ENCODE measurements around the gene HOXD12.

Gene HOXD12

DNA sequence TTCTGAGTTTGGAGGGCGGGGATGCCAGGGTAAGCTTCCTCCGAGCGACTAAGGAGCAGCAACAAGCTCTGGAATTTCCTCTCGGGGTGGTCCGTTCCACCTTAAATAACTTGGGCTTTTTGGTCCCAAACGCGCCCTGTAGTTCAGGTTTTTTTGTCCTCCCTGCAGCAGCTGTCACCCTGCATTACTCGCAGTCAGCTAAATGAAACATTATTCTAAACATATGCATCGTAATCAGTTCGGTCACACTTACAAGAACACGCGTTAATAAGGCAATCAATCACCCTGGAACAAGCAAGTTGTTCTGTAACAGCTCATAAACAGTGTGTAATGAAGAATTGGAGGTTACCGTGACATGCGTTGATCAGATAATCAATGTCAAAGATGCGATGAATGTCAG lies 24.1 kb upstream of the HOXD12 start:
- Histone ChIP-seq H3K4me3 (ENCODE audit: low read depth, low read length) (no peak overlapping the region), H3K36me3 (replicated peaks) (no peaks in the 10 kb centered on the region), H3K27me3 (replicated peaks) (peaks cover 89% of the 10 kb centered on the region), H3K27ac (no peak overlapping the region)
- in situ Hi-C loops (cut with HindIII; ENCODE audit: low pct_ligation_motif_present, low sequenced_read_pairs): no loop called here
- DNase-seq: no peak
- no peak for TF ChIP-seq CTCF (IDR thresholded peaks at IDR 0.05; ENCODE audit: low read depth, low read length, missing control alignments)

GRCh38 chr2:176076063-176076462 lies 23.5 kb upstream of the HOXD12 start:
- in situ Hi-C loops (cut with HindIII; ENCODE audit: low pct_ligation_motif_present, low sequenced_read_pairs): no loop called here
- H3K27ac ChIP-seq: no peak overlapping the region
- no peaks in the 10 kb centered on the region for H3K36me3 ChIP-seq (replicated peaks)
- no peak for TF ChIP-seq CTCF (IDR thresholded peaks at IDR 0.05; ENCODE audit: low read depth, low read length, missing control alignments)
- no peak for DNase-seq
- peaks cover 91% of the 10 kb centered on the region for H3K27me3 ChIP-seq (replicated peaks)
- no peak overlapping the region for H3K4me3 ChIP-seq (ENCODE audit: low read depth, low read length)

DNA sequence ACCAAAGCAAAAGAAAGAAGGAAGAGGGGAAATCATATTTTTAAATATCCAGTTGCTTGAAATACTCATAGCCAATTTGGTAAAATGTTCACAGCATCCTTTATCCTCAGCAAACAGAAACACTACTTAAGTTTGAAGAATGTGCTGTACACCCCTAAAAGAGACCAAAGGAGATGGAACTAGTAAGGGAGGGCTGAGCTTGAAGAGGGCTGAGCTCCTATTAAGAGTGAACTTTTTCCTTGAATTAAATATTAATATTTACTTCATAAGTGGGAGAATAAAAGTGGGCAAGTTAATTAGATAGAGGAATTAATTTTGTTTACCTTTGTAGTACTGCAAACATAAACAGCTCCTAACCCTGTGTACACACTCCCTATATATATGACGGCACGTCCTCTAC lies 22.8 kb upstream of the HOXD12 start:
- Histone ChIP-seq H3K27me3 (replicated peaks) (peaks cover 91% of the 10 kb centered on the region), H3K36me3 (replicated peaks) (no peaks in the 10 kb centered on the region), H3K27ac (no peak overlapping the region), H3K4me3 (ENCODE audit: low read depth, low read length) (no peak overlapping the region)
- TF ChIP-seq CTCF (IDR thresholded peaks at IDR 0.05; ENCODE audit: low read depth, low read length, missing control alignments): no peak
- DNase-seq: no peak
- in situ Hi-C loops (cut with HindIII; ENCODE audit: low pct_ligation_motif_present, low sequenced_read_pairs): no loop called here

GRCh38 chr2:176078541-176079284 lies 20.9 kb upstream of the HOXD12 start:
- no peak for DNase-seq
- no peak for TF ChIP-seq CTCF (IDR thresholded peaks at IDR 0.05; ENCODE audit: low read depth, low read length, missing control alignments)
- H3K27ac ChIP-seq: no peak overlapping the region
- in situ Hi-C loops (cut with HindIII; ENCODE audit: low pct_ligation_motif_present, low sequenced_read_pairs): no loop called here
- H3K27me3 ChIP-seq (replicated peaks): peaks cover 93% of the 10 kb centered on the region
- no peak overlapping the region for H3K4me3 ChIP-seq (ENCODE audit: low read depth, low read length)
- no peaks in the 10 kb centered on the region for H3K36me3 ChIP-seq (replicated peaks)

DNA sequence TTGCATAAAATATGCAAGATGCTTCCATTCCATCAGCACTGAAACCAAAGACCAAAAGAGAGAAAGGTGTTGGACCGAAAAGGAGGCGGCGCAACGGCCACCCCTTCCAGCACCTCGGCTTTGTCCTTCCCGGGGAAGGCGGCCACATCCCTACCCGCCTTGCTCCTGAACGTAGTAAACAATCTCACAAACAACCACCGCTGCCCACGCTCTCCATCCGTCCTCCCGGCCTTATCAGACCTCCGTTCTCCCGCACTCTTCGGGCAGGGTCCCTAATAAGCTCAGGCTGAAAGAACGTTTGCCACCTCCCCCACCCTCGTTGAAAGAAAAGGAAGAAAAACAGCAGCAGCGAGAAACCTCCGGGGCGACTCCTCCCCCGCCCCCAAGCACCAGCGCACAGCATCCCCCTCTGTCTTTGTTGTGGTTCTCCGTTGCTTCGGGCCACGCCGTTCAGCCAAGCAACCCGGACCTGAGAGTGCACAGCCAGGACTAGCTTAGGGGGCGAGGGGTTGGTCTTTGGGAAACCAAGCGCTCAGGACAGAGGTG lies 20.2 kb upstream of the HOXD12 start:
- in situ Hi-C loops (cut with HindIII; ENCODE audit: low pct_ligation_motif_present, low sequenced_read_pairs): no loop called here
- H3K27ac ChIP-seq: no peak overlapping the region
- H3K36me3 ChIP-seq (replicated peaks): no peaks in the 10 kb centered on the region
- TF ChIP-seq CTCF (IDR thresholded peaks at IDR 0.05; ENCODE audit: low read depth, low read length, missing control alignments): no peak
- H3K27me3 ChIP-seq (replicated peaks): peaks cover 93% of the 10 kb centered on the region
- DNase-seq: no peak
- H3K4me3 ChIP-seq (ENCODE audit: low read depth, low read length): no peak overlapping the region
